ENCODE data around the gene EEF2.

DNA sequence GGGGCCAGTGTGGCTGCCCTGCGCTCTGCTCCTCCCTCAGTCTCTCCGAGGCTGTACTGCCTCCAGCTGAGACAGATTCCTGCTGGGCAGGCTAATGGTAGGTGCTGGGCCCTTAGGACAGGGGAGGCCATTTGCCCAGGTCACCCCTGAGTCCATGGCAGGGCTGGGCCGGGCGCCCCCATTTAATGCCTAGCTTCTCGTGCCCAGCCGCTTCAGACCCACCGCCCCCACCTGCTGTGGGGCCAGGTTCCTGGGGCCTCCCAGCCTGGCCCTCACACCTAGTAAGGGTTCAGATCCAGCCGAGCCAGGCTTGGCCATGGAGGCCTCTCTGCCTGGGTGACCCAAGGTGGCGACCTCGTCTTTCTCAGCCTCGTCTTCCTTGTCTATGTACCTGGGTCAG lies 40.1 kb upstream of the EEF2 start:
- no peak for TF ChIP-seq CTCF (conservative IDR thresholded peaks at IDR 0.05; ENCODE audit: low read length)
- no peak for TF ChIP-seq EZH2phosphoT487 (IDR thresholded peaks at IDR 0.05; ENCODE audit: borderline replicate concordance)

Data from Loucy (cell line).